H9 (cell line): Measurements from ENCODE around the gene KRT79. TPM values are rescaled to one million over a fixed set of nuclear protein-coding genes. Genes with fewer than 3 reads are reported as not detected.

Experiments
- DNase-seq: peaks from one replicate; pipeline ENCODE4 v3.0.0-alpha.2; 2017
- H2AFZ ChIP-seq: one replicate; pipeline ENCODE4 v1.6.1; 2013; ENCODE audit warnings: mild to moderate bottlenecking, low read length, control low read depth, moderate library complexity
- H2AK5ac ChIP-seq: 2 replicates; pipeline ENCODE4 v1.6.1; 2013; ENCODE audit warnings: low read length, control low read depth, mixed read lengths; ENCODE audit not compliant: insufficient read length
- H2BK120ac ChIP-seq: one replicate; pipeline ENCODE4 v1.6.1; 2013; ENCODE audit warnings: low read depth, mild to moderate bottlenecking, low read length, control low read depth, inconsistent platforms; ENCODE audit not compliant: poor library complexity, severe bottlenecking
- H2BK12ac ChIP-seq: 2 replicates; pipeline ENCODE4 v1.6.1; 2013; ENCODE audit warnings: low read length, control low read depth, mixed read lengths, low read depth; ENCODE audit not compliant: insufficient read length
- H2BK15ac ChIP-seq: 2 replicates; pipeline ENCODE4 v1.6.1; 2013; ENCODE audit warnings: low read depth, low read length, control low read depth
- H2BK20ac ChIP-seq: one replicate; pipeline ENCODE4 v1.6.1; 2013; ENCODE audit warnings: low read depth, mild to moderate bottlenecking, low read length, control low read depth, inconsistent platforms; ENCODE audit not compliant: poor library complexity, severe bottlenecking
- H2BK5ac ChIP-seq: 2 replicates; pipeline ENCODE4 v1.6.1; 2013; ENCODE audit warnings: low read length, control low read depth, mixed read lengths; ENCODE audit not compliant: insufficient read length
- H3K14ac ChIP-seq: 2 replicates; pipeline ENCODE4 v1.6.1; 2013; ENCODE audit warnings: low read length, control low read depth; ENCODE audit not compliant: insufficient read depth
- H3K18ac ChIP-seq: 2 replicates; pipeline ENCODE4 v1.6.1; 2013; ENCODE audit warnings: low read depth, mild to moderate bottlenecking, mixed read lengths, low read length, control low read depth; ENCODE audit not compliant: insufficient read length
- H3K23ac ChIP-seq: 2 replicates; pipeline ENCODE4 v1.6.1; 2013; ENCODE audit warnings: low read length, control low read depth, mixed read lengths, low read depth; ENCODE audit not compliant: insufficient read length
- H3K23me2 ChIP-seq: 2 replicates; pipeline ENCODE4 v1.6.1; 2013; ENCODE audit warnings: low read depth, mild to moderate bottlenecking, mixed read lengths, low read length, control low read depth; ENCODE audit not compliant: insufficient read length, poor library complexity, severe bottlenecking
- H3K27ac ChIP-seq: 2 replicates; pipeline ENCODE4 v1.5.1; 2013; ENCODE audit warnings: low read length, control low read depth, mixed read lengths, low read depth; ENCODE audit not compliant: insufficient read length
- H3K27me3 ChIP-seq: 2 replicates; pipeline ENCODE4 v1.6.1; 2013; ENCODE audit warnings: low read length, control low read depth, inconsistent platforms; ENCODE audit not compliant: insufficient read depth
- H3K4ac ChIP-seq: 2 replicates; pipeline ENCODE4 v1.6.1; 2013; ENCODE audit warnings: low read depth, mild to moderate bottlenecking, control low read depth, inconsistent platforms, low read length, moderate library complexity
- H3K4me1 ChIP-seq: 2 replicates; pipeline ENCODE4 v1.6.1; 2013; ENCODE audit warnings: low read length, control low read depth, inconsistent platforms; ENCODE audit not compliant: insufficient read depth
- H3K4me2 ChIP-seq: 2 replicates; pipeline ENCODE4 v1.6.1; 2013; ENCODE audit warnings: low read length, control low read depth, mixed read lengths; ENCODE audit not compliant: insufficient read length, insufficient read depth
- H3K56ac ChIP-seq: 2 replicates; pipeline ENCODE4 v1.6.1; 2013; ENCODE audit warnings: low read depth, mild to moderate bottlenecking, mixed read lengths, low read length, control low read depth; ENCODE audit not compliant: insufficient read length
- H3K79me1 ChIP-seq: 2 replicates; pipeline ENCODE4 v1.6.1; 2013; ENCODE audit warnings: low read depth, mild to moderate bottlenecking, moderate library complexity, low read length, control low read depth, inconsistent platforms; ENCODE audit not compliant: insufficient read depth, poor library complexity, severe bottlenecking
- H3K79me2 ChIP-seq: 2 replicates; pipeline ENCODE4 v1.6.1; 2013; ENCODE audit warnings: low read length, control low read depth, inconsistent platforms; ENCODE audit not compliant: insufficient read depth
- H3K9ac ChIP-seq: 2 replicates; pipeline ENCODE4 v1.6.1; 2013; ENCODE audit warnings: low read length, control low read depth, mixed read lengths; ENCODE audit not compliant: insufficient read length; ENCODE audit errors: extremely low read depth
- H3K9me3 ChIP-seq: one replicate; pipeline ENCODE4 v1.6.1; 2013; ENCODE audit warnings: low read depth, low read length, inconsistent platforms; ENCODE audit not compliant: control insufficient read depth
- H3T11ph ChIP-seq: one replicate; pipeline ENCODE4 v1.6.1; 2013; ENCODE audit warnings: mild to moderate bottlenecking, low read length, control low read depth, inconsistent platforms
- H4K20me1 ChIP-seq: one replicate; pipeline ENCODE4 v1.6.1; 2013; ENCODE audit not compliant: control insufficient read depth, insufficient read length, insufficient read depth
- H4K5ac ChIP-seq: 2 replicates; pipeline ENCODE4 v1.6.1; 2013; ENCODE audit warnings: low read depth, mild to moderate bottlenecking, mixed read lengths, low read length, control low read depth; ENCODE audit not compliant: insufficient read length
- H4K8ac ChIP-seq: replicated peaks from 2 replicates; pipeline ENCODE4 v1.6.1; 2013; ENCODE audit warnings: low read length, control low read depth, mixed read lengths, low read depth; ENCODE audit not compliant: insufficient read length
- H4K91ac ChIP-seq: 2 replicates; pipeline ENCODE4 v1.6.1; 2013; ENCODE audit warnings: low read depth, mild to moderate bottlenecking, moderate library complexity, mixed read lengths, low read length, control low read depth; ENCODE audit not compliant: insufficient read length
- H3K27ac Mint-ChIP-seq, 3 experiments: 2 replicates in 2 of 3; 3 replicates in 1 of 3; pipeline ENCODE4 v1.8.0; 2020 to 2021; ENCODE audit warnings: mixed read lengths in 3 of 3, mild to moderate bottlenecking in 1 of 3, moderate library complexity in 1 of 3
- H3K27me3 Mint-ChIP-seq: 2 replicates; pipeline ENCODE4 v1.8.0; 2021; ENCODE audit warnings: low read depth, mild to moderate bottlenecking, moderate library complexity, mixed read lengths
- H3K36me3 Mint-ChIP-seq, 3 experiments: 2 replicates in 2 of 3; 3 replicates in 1 of 3; pipeline ENCODE4 v1.8.0; 2020 to 2021; ENCODE audit warnings: low read depth in 3 of 3, mixed read lengths in 3 of 3; ENCODE audit not compliant: insufficient read depth in 1 of 3
- H3K4me1 Mint-ChIP-seq, 2 experiments: 2 replicates each; pipeline ENCODE4 v1.8.0; 2020; ENCODE audit warnings: mixed read lengths in 2 of 2
- H3K4me3 Mint-ChIP-seq, 2 experiments: 2 replicates in 1 of 2; 3 replicates in 1 of 2; pipeline ENCODE4 v1.8.0; 2020 to 2021; ENCODE audit warnings: mild to moderate bottlenecking in 2 of 2, mixed read lengths in 2 of 2, moderate library complexity in 1 of 2
- H3K9me3 Mint-ChIP-seq, 2 experiments: 2 replicates in 1 of 2; 3 replicates in 1 of 2; pipeline ENCODE4 v1.8.0; 2020; ENCODE audit warnings: mild to moderate bottlenecking in 2 of 2, mixed read lengths in 2 of 2, moderate library complexity in 1 of 2
- CTCF ChIP-seq: fragments of 200-600 bp; sonication (generic); conservative IDR thresholded peaks from 3 replicates; pipeline ENCODE4 v1.8.0; 2021; ENCODE audit warnings: antibody characterized with exemption, mild to moderate bottlenecking
- WGBS: extraction: QIAGEN DNeasy Blood & Tissue Kit; methylation state at CpG from one replicate; pipeline ENCODE4 v1.1.7; 2013; ENCODE audit warnings: missing lambda C conversion rate, low lambda C conversion rate, mixed read lengths; ENCODE audit not compliant: insufficient read length; ENCODE audit errors: extremely low coverage; 5-methylcytosine and 5-hydroxymethylcytosine counted together
- total RNA-seq: library from RNA; stranded (reverse); gene quantifications from 2 replicates; pipeline ENCODE4 v1.2.1, GENCODE V29; 2021

Gene KRT79
- total RNA-seq, 1 experiment from 2014 or later = not detected

GRCh38 chr12:52778833-52779232 lies 55.3 kb downstream of the KRT79 start:
- no peak overlapping the region for H3K4me3 Mint-ChIP-seq
- no peak overlapping the region for H2BK5ac ChIP-seq
- H3K27ac ChIP-seq = no peak overlapping the region
- no peaks in the 10 kb centered on the region for H3K9me3 ChIP-seq
- H3K79me2 ChIP-seq = no peaks in the 10 kb centered on the region
- no peaks in the 10 kb centered on the region for H3K4me1 Mint-ChIP-seq
- no peak overlapping the region for H3K27ac Mint-ChIP-seq
- H2AFZ ChIP-seq = no peak overlapping the region
- no peaks in the 10 kb centered on the region for H3K4me1 ChIP-seq
- no peak overlapping the region for H2BK20ac ChIP-seq
- H3K56ac ChIP-seq = no peak overlapping the region
- H3K27me3 ChIP-seq = no peaks in the 10 kb centered on the region
- H3K14ac ChIP-seq = no peak overlapping the region
- no peak overlapping the region for H3K18ac ChIP-seq
- WGBS = no CpG with 5 or more reads among the region's 2 CpGs
- TF ChIP-seq CTCF = no peak
- no peak overlapping the region for H4K8ac ChIP-seq
- H3K79me1 ChIP-seq = no peaks in the 10 kb centered on the region
- H3K27me3 Mint-ChIP-seq = peaks cover 24% of the 10 kb centered on the region
- H3T11ph ChIP-seq = no peak overlapping the region
- H3K4me2 ChIP-seq = no peak overlapping the region
- H2BK12ac ChIP-seq = no peak overlapping the region
- H2BK120ac ChIP-seq = no peak overlapping the region
- H4K5ac ChIP-seq = no peak overlapping the region
- H3K23me2 ChIP-seq = no peaks in the 10 kb centered on the region
- no peak overlapping the region for H2BK15ac ChIP-seq
- H4K20me1 ChIP-seq = no peaks in the 10 kb centered on the region
- H3K9me3 Mint-ChIP-seq = no peaks in the 10 kb centered on the region
- DNase-seq = no peak
- H3K9ac ChIP-seq = no peak overlapping the region
- no peaks in the 10 kb centered on the region for H3K36me3 Mint-ChIP-seq
- H2AK5ac ChIP-seq = no peak overlapping the region
- no peak overlapping the region for H4K91ac ChIP-seq
- H3K23ac ChIP-seq = no peak overlapping the region
- H3K4ac ChIP-seq = no peak overlapping the region
